DMS153 treated with DMSO at 0.1 percent for 48 hours (cell line): ENCODE data around the gene CELF1.

Experiments used
- DNase-seq: peaks from one replicate; lab custom pipeline; 2025; ENCODE audit not compliant: unreplicated experiment; lab: John Stamatoyannopoulos, UW

The CELF1 gene

GRCh38 chr11:47451436-47451835 lies 101.5 kb downstream of the CELF1 start:
- no peak for DNase-seq

- no peak for DNase-seq
Observed at GRCh38 chr11:47449541-47449940, 103.4 kb downstream of the CELF1 start.

GRCh38 chr11:47448566-47449427 lies 104.1 kb downstream of the CELF1 start, which contains the start of gene RAPSN:
TSS of gene RAPSN (minus strand) at chr11:47449136. CDS start at chr11:47448964, 172 bp downstream.
- DNase-seq = no peak

- no peak for DNase-seq
Observed at GRCh38 chr11:47447906-47448305, 105.0 kb downstream of the CELF1 start.

GRCh38 chr11:47446833-47447232 lies 106.1 kb downstream of the CELF1 start:
- DNase-seq = no peak

- no peak for DNase-seq
Observed at GRCh38 chr11:47445840-47446239, 107.1 kb downstream of the CELF1 start.

GRCh38 chr11:47443817-47444216 lies 109.1 kb downstream of the CELF1 start:
- no peak for DNase-seq

GRCh38 chr11:47443028-47443700 lies 109.8 kb downstream of the CELF1 start:
- DNase-seq = peak; percentile 58

- DNase-seq = no peak
Observed at GRCh38 chr11:47442514-47442913, 110.4 kb downstream of the CELF1 start.

- no peak for DNase-seq
Observed at GRCh38 chr11:47441421-47441820, 111.5 kb downstream of the CELF1 start.

- no peak for DNase-seq
Observed at GRCh38 chr11:47440054-47440476, 112.9 kb downstream of the CELF1 start.

- no peak for DNase-seq
Observed at GRCh38 chr11:47438721-47439120, 114.2 kb downstream of the CELF1 start.

GRCh38 chr11:47437746-47438418 lies 115.0 kb downstream of the CELF1 start:
- no peak for DNase-seq

GRCh38 chr11:47437218-47437745 lies 115.7 kb downstream of the CELF1 start:
- no peak for DNase-seq

- DNase-seq = no peak
Observed at GRCh38 chr11:47436726-47437125, 116.2 kb downstream of the CELF1 start.

GRCh38 chr11:47435687-47436086 lies 117.2 kb downstream of the CELF1 start:
- no peak for DNase-seq

GRCh38 chr11:47434011-47434786 lies 118.7 kb downstream of the CELF1 start:
- DNase-seq = no peak

- DNase-seq = no peak
Observed at GRCh38 chr11:47433157-47433556, 119.8 kb downstream of the CELF1 start.

- no peak for DNase-seq
Observed at GRCh38 chr11:47431356-47432083, 121.4 kb downstream of the CELF1 start.

GRCh38 chr11:47430524-47430923 lies 122.4 kb downstream of the CELF1 start:
- no peak for DNase-seq
